ENCODE data around the gene FAT1.

Gene FAT1

DNA sequence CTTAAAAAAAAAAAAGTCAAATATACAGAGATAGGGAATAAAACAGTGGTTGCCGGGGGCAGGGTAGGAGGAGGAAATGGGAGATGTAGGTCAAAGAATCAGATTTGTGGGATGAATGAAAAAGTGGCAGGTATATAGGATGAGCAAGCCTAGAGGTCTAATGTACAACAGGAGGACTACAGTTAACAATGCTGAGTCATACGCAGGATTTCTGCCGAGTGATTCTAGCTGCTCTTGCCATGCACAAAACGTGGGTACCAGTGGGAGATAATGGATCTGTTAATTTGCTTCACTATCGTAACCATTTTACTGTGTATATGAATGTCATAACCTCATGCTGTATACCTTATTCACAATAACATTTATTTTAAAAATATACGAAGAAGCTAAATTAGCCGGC is 157.6 kb downstream of the FAT1 start:
- no peak for DNase-seq
- TF ChIP-seq GATA1 (IDR thresholded peaks at IDR 0.05; ENCODE audit: low read depth, low read length) (no peak), POLR2A (IDR thresholded peaks at IDR 0.05; ENCODE audit: low read length) (no peak)

DNA sequence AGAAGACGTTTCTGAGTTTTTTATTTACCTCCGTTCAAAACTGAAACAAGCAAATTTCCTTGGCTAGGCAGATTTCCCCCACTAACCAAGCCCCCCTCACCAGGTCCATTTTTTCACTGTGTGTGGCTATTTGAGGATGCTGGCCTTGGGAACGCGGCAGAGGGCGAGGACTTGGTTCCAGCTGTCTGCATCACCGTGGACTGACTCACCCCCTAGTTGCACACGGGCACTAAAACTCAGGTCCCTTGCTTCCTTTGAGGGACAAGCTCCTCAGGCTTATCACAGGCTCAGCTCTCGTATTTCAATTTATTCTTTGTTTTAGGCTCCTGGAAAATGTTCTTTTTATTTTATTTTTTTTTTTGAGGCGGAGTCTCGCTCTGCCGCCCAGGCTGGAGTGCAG is 159.9 kb downstream of the FAT1 start:
- TF ChIP-seq POLR2A (IDR thresholded peaks at IDR 0.05; ENCODE audit: low read length) (no peak), GATA1 (IDR thresholded peaks at IDR 0.05; ENCODE audit: low read depth, low read length) (no peak)

DNA sequence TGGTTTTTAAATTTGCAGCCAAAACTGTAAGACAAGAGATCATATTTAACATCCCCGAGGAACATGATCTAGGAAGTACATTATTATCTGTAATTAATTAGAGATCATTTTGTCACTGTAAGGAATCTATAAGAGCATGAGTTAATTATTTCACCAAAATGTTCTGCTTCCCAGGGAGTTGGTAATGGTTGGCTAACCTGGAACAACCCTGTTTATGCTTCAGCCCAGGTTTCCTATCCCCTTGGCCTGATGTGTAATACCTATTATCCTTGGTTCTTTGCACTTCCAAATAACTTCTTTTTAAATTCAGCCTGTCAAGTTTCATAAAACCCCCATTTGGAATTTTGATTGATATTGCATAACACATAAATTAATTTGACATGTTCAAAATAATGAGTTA is 161.9 kb downstream of the FAT1 start:
- DNase-seq, result no peak
- no peak for TF ChIP-seq GATA1 (IDR thresholded peaks at IDR 0.05; ENCODE audit: low read depth, low read length)
- no peak for TF ChIP-seq POLR2A (IDR thresholded peaks at IDR 0.05; ENCODE audit: low read length)

More for the DNA sequence above, 159.9 kb downstream of the FAT1 start:
- no peak for DNase-seq

DNA sequence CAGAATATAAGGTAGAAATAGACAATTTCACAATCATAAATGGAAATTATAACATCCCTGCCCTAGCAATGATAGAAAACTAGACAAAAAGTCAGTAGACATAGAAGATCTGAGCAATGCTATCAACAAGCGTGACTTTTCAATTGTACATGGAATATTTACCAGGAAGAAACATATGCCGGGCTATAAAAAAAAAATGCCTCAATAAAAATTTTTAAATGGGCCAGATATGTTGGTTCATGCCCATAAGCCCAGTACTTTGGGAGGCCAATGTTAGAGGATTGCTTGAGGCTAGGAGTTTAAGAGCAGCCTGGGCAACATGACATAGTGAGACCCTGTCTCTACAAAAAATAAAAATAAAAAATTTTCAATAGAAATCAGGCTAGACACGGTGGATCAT is 163.0 kb downstream of the FAT1 start:
- TF ChIP-seq GATA1 (IDR thresholded peaks at IDR 0.05; ENCODE audit: low read depth, low read length), result no peak
- TF ChIP-seq POLR2A (IDR thresholded peaks at IDR 0.05; ENCODE audit: low read length), result no peak
- DNase-seq, result no peak

DNA sequence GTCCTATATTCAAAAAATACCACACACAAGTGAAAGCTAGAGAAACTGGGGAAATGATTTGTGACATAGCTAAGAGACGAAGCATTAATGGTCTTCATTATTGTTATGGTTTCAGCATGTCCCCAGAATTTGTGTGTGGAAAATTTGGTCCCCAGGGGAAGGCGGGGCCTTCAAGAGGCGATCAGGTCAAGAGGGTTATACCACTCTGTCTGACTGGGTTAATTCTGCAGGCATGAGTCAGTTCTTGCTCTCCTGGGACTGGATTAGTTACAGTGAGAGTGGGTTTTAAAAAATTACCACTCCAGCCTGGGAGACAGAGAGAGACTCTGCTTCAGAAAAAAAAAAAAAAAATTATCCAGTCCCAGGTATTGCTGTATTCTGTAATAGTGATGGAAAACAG is 166.2 kb downstream of the FAT1 start:
- no peak for DNase-seq
- no peak for TF ChIP-seq GATA1 (IDR thresholded peaks at IDR 0.05; ENCODE audit: low read depth, low read length)
- no peak for TF ChIP-seq POLR2A (IDR thresholded peaks at IDR 0.05; ENCODE audit: low read length)

DNA sequence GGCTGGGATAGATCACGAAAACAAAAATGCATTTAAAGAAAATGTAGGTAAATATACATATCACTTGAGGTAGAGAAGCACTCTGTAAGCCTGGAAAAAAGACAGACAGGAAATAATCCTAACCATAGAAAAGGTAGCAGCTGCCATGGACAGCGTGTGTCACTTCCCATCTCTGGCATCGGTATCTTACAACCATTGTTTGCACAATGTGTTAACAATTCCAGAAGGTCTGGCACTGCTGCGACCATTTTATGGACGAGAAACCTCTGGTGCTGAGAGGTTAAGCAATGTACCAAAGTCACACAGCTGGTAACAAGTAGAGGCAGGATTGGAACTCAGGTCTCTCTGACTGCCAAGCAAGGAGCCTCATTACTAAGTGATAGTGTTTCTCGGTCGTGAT is 166.6 kb downstream of the FAT1 start:
- DNase-seq, result no peak
- TF ChIP-seq POLR2A (IDR thresholded peaks at IDR 0.05; ENCODE audit: low read length) (no peak), GATA1 (IDR thresholded peaks at IDR 0.05; ENCODE audit: low read depth, low read length) (no peak)

- DNase-seq, result no peak
- TF ChIP-seq GATA1 (IDR thresholded peaks at IDR 0.05; ENCODE audit: low read depth, low read length), result no peak
- no peak for TF ChIP-seq POLR2A (IDR thresholded peaks at IDR 0.05; ENCODE audit: low read length)
Measured at GRCh38 chr4:186554914-186555827, 168.5 kb downstream of the FAT1 start, which contains the start of gene MTNR1A. Gene MTNR1A, minus strand, starts transcription at chr4:186555567. Its CDS starts 202 bp downstream, at chr4:186555365.

- DNase-seq, result no peak
- TF ChIP-seq GATA1 (IDR thresholded peaks at IDR 0.05; ENCODE audit: low read depth, low read length) (no peak), POLR2A (IDR thresholded peaks at IDR 0.05; ENCODE audit: low read length) (no peak)
Measured at GRCh38 chr4:186554539-186554913, 169.1 kb downstream of the FAT1 start.

- no peak for TF ChIP-seq POLR2A (IDR thresholded peaks at IDR 0.05; ENCODE audit: low read length)
- no peak for TF ChIP-seq GATA1 (IDR thresholded peaks at IDR 0.05; ENCODE audit: low read depth, low read length)
- no peak for DNase-seq
Measured at GRCh38 chr4:186553717-186554116, 169.9 kb downstream of the FAT1 start.

DNA sequence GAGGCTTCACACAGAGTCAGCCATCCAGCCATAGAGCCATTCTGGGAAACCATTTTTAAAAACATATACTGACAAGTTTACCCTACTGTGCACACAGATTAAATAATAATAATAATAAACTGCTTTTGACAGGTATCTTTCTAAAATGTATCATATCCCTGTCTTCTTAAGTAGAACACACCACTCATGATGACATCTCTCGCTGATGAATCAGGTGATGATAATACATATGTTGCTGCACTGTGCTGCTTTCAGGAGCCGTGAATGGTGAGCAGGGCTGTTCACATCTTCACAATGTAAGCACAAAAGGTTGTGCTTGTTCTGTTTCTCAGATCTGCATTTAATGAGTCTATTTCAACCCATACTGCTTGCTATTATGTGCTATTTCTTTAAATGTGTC is 171.8 kb downstream of the FAT1 start:
- DNase-seq, result no peak
- TF ChIP-seq POLR2A (IDR thresholded peaks at IDR 0.05; ENCODE audit: low read length), result no peak
- no peak for TF ChIP-seq GATA1 (IDR thresholded peaks at IDR 0.05; ENCODE audit: low read depth, low read length)

- no peak for DNase-seq
- no peak for TF ChIP-seq POLR2A (IDR thresholded peaks at IDR 0.05; ENCODE audit: low read length)
- TF ChIP-seq GATA1 (IDR thresholded peaks at IDR 0.05; ENCODE audit: low read depth, low read length), result no peak
Measured at GRCh38 chr4:186545436-186545835, 178.2 kb downstream of the FAT1 start.

- TF ChIP-seq POLR2A (IDR thresholded peaks at IDR 0.05; ENCODE audit: low read length), result no peak
- TF ChIP-seq GATA1 (IDR thresholded peaks at IDR 0.05; ENCODE audit: low read depth, low read length), result no peak
- no peak for DNase-seq
Measured at GRCh38 chr4:186543206-186543605, 180.4 kb downstream of the FAT1 start.

DNA sequence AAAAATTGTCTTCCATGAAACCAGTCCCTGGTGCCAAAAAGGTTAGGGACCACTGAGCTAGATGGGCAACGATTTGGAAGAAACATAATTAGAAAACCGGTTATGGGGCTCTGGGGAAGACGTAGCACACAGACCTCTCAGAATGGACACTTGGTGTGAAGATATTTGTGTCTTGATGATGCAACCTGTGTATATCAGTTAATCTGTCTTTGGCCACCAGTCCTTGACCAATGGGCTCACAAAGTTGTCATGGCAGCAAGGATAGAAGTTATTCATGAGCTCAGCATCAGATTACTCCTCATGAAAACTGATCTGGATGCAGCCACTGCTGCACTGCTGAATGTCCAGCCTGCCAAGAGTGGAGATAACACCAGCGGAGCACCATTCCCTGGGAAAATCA is 181.9 kb downstream of the FAT1 start:
- DNase-seq, result no peak
- no peak for TF ChIP-seq GATA1 (IDR thresholded peaks at IDR 0.05; ENCODE audit: low read depth, low read length)
- TF ChIP-seq POLR2A (IDR thresholded peaks at IDR 0.05; ENCODE audit: low read length), result no peak

DNA sequence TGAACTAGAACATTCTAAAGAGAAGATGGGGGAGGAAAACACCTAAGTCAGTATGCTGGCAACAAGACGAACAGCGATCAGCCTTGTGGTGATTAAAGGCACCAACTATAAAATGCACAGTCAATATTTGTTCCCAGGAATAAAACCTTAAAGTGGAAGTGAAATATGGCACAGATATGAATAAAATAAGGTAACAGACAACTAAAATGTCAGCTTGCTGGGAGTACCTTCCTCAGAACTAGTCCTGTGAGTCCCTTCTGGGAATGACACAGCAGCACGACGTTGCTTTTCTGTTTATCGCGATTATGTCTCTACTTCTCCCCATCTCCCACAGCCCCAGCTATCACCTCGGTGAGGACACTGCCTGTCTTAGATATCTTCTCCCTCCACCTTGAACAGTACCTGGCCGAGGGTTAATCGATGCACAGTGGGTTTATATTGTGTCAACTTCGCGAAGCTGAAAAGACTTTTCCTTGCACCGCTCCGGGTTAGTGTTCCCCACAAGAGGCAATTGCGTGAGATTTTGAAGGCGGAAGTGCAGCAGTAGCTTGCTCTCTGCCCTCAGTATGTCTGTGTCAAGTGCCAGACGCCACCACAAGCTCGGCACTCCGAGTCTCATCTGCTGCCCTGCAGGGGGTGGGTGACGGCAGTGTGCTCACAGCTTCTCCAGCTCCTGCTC is 185.7 kb downstream of the FAT1 start:
- no peak for DNase-seq
- TF ChIP-seq GATA1 (IDR thresholded peaks at IDR 0.05; ENCODE audit: low read depth, low read length) (no peak), POLR2A (IDR thresholded peaks at IDR 0.05; ENCODE audit: low read length) (no peak)

Measured in erythroblast (primary cell).